Measurements from ENCODE around the gene MTF1.
"Not testable (repeated sequence)": the region's sequence is repeated elsewhere in the genome, so short reads cannot be mapped to it uniquely, and the experiment has no call there.

Gene MTF1

GRCh38 chr1:37794372-37795339 is 64.7 kb downstream of the MTF1 start:
- DNase-seq (ENCODE audit: low read depth in 2 of 2) = no peak

GRCh38 chr1:37793773-37794371 is 65.5 kb downstream of the MTF1 start, which contains the start of gene MANEAL:
Gene MANEAL, plus strand, starts transcription at chr1:37793847. Its CDS starts 336 bp downstream, at chr1:37794183.
- no peak for DNase-seq (ENCODE audit: low read depth in 2 of 2)

DNA sequence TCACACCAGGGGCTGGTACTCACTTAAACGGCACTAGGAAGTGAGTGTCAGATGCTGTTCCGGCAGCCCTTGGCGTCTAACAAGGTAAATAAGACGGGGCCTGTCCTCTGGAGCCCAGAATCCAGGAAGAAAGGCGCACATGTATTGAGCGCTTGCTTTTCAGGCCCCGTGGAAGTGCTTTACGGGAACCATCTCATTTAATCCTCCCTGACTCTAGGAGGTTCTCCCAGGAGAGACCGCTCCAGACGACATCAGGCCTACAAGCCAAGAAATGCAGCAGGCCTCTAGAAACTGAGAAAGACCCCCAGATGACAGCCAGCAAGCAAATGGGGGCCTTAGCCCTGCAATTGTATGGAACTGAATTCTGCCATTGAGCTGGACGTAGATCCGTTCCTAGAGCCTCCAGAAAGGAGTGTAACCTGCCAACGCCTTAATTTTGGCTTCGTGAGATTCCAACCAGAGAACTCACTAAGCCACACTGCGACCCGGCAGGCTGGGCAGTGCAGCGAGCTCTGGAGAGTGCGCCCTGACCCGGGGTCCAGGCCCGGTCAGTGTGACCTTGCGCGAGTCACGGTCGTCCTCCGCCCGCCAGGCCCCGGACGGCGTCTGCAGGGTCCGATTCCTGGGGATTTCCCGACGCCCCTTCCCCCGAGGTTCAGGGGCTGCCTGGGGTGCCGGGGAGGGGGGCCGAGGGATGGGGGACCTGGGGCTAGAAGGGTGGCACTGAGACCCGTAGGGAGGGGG is 66.3 kb downstream of the MTF1 start:
- DNase-seq (ENCODE audit: low read depth in 2 of 2) = no peak

DNA sequence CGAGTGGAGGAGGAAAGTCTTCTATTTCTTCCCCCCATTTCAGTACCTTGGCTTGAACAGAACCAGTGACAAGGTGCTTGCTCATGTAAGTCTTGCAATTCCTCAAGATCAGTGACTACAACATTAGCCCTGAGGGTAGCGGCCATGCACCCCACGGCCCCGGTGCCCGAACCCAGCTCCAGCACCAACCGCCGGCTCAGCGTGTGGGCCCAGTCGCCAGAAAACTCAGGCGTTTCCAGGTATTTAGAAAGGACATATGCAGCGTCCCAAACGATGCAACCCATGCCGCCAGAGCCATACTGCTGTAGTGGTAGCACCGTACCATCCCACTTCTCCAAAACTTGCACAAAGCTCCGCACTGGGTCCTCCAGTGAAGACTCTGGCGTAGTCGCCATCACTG is 76.9 kb downstream of the MTF1 start:
- no peak for DNase-seq (ENCODE audit: low read depth in 2 of 2)

DNA sequence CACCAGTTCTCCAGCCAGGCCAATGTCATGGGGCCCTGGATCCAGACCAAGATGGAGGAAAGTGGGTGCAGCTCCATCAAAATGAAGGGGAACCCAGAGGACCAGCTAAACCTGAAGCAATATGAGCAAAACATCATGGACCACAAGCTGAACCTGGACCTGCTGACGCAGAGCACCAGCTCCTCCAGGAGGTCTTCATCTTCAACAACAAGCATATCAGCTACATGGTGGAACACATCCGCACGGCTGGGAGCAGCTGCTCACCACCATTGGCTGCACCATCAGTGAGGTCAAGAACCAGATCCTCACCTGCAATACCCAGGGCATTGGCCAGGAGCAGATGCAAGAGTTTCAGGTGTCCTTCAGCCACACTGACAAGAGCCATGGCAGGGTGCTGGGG is 80.7 kb downstream of the MTF1 start:
- no peak for DNase-seq (ENCODE audit: low read depth in 2 of 2)

- no peak for DNase-seq (ENCODE audit: low read depth in 2 of 2)
These were observed 82.4 kb downstream of the MTF1 start for GRCh38 chr1:37776946-37777516.

- not testable (repeated sequence) for DNase-seq (ENCODE audit: low read depth in 2 of 2)
These were observed 88.0 kb downstream of the MTF1 start for GRCh38 chr1:37771440-37771839.

DNA sequence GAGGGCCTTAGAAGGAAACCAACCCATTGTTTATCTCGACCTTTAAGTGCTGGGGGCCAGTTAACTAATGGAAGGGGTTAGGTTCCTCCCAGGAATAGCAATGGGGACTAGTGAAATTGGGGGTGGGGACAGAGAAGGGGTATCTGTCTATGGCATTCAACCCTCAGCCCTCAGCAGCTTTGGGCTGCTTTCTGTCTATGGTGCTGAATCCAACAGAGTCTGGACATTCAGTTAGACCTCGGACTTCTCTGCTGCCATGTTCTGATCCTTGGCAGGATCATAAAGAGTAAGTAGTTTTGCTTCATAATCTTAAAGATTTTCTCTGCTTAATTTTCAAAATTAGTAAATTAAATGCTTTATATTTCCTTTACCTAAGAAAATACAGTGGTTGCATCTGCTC is 91.9 kb downstream of the MTF1 start:
- no peak for DNase-seq (ENCODE audit: low read depth in 2 of 2)

- no peak for DNase-seq (ENCODE audit: low read depth in 2 of 2)
These were observed 93.3 kb downstream of the MTF1 start for GRCh38 chr1:37765916-37766664.

GRCh38 chr1:37764888-37765441 is 94.4 kb downstream of the MTF1 start, which contains the start of gene EPHA10:
Gene EPHA10, minus strand, starts transcription at chr1:37765120. Its CDS starts 54 bp downstream, at chr1:37765066.
- DNase-seq (ENCODE audit: low read depth in 2 of 2) = no peak

GRCh38 chr1:37764414-37764825 is 95.0 kb downstream of the MTF1 start:
- no peak for DNase-seq (ENCODE audit: low read depth in 2 of 2)

DNA sequence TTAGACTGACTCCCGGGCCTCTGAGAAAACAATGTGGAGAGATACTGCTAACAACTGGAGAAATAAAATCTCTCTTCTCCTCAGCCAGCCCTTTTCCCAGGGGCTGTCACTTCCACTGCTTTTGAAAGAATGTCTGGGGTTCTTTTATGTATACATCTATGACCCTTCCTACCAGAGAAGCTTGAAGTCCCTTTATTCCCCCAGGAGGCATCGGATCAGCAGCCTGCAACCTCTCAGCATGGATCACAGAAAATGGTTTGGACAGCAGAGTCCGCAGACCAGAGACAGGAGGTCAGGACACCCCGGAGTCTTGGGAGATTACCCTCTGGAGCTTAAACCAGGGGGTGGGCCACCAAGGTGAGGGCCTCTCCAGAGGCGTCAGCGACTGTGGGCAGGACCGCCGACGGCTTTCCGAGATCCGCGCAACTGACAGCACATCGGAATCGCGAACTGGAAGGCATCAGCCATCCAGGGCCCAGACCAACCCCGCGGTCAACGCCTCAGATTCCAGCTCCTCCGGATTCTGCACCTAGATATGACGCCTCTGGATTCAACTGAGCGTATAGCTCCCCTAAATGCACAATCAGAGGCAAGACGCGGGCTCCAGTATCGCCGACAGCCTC is 95.5 kb downstream of the MTF1 start:
- DNase-seq (ENCODE audit: low read depth in 2 of 2) = no peak

DNA sequence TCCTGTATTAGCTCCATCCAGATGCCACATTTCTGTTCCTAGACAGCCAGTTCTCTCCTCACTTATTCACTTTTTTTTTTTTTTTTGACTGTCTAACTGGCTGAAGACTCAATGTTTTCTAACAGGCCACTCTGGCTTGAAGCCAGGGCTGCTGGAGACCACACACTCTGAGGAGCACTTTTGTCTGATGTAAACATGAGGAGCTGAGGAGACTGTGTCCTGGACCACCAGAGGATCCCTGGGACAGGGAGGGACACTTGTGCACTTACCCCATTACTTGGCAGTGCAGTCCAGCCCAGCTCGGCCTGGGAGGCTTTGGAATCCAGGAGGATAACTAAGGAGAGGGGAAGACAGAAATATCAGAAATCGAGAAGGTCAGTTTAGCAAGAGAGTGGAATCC is 96.9 kb downstream of the MTF1 start:
- DNase-seq (ENCODE audit: low read depth in 2 of 2) = no peak

DNA sequence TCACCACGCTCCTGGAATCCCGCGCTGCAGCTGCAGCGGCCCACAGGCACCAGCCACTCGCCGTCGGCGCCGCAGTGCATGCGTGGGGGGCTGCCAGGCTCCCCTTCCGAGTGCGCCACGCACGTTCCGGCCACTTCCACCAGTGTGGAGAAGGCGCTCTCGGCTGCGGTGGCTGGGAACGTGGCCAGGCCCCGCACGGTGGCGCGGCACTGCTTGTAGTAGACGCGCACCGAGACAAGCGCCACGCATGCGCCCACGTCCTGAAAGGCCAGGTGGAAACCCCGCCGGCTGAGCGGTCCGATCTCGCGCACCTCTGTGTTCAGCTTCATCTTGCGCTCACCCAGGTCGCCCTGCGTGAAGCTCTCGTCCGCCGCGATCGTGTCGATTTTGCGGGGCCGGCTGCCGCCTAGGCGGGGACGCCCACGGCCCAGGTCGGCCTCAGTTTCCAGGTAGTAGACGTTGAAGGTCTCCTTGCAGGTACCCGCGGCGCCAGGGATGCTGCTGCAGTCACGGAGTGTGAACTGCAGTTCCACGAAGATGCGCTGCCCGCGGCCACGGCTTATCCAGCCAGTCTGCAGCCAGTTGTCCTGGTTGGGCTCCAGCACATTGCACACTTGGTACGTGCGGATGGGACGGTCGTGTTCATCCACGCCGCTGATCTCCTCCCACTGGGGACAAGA is 97.8 kb downstream of the MTF1 start:
- DNase-seq (ENCODE audit: low read depth in 2 of 2) = no peak
